ENCODE measurements around the gene WWOX.

Gene WWOX

DNA sequence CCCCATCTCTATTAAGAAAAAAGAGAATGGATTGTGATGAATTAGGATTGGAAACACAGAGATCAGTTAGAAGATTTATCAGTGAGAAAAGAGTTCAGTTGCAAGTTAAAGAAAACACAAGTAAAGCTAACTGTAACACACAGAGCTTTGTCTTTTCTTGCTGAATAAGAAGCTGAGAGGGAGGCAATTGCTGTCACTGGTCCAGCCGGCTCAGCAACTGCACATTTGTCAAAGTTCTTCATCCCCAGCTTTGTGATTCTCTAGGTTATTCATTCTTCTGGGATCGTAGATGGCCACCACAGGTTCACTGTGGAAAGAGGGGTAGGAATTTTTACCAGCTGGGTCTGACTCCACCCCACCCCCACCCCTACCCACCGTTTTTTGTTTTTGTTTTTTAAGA is 615.7 kb downstream of the WWOX start:
- DNase-seq = no peak

DNA sequence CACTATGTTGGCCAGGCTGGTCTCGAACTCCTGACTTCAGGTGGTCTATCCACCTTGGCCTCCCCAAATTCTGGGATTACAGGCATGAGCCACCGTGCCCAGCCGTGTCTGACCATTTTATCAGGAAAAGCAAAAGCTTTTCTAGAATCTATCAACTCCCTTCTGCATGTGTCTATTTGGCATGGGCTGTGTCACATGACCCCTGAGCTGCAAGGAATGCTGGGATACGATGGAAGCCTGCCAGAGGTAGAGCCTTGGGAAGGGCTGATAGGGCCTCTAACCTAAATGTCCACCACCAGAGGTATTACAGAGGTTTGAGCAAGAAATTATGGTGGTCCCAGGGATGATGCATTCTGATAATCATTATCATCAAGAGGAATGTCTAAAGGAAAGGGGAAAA is 616.2 kb downstream of the WWOX start:
- DNase-seq = no peak

DNA sequence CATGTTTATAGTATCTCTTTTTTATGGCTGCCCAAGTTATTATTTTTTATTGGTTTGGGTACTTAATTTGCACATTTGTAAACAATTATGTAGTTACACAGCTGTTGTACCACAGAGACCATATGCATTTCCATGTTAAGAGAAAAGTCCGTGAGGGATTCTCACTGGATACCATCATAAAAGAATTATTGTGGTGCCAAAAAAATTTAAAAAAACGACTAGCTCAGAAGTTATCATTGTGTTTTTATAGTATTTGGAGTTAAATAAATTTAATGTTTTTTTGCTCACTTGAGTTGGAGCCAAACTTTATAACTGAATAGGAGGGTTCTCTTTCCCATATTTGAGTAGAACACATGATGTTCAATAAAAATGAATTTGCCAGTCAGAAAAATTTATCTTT is 618.7 kb downstream of the WWOX start:
- DNase-seq = no peak

DNA sequence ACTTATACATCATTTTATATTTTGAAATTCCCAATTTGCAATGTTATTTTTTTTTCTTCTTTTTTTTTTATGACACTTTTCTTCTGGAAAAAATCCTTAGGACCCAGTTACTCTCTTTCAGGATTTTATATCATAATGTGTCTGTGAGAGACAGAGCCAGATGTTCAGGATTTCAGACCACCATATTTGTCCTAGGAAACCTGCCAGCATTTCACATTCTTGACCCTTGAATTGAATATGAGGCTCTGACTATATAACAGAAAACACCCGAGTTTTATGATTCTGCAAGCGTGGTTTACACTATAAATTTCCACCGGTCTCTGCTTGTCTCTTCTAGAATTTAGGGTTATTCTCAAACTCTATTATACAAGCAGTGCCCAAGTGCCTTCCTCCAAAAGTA is 621.0 kb downstream of the WWOX start:
- DNase-seq = no peak

DNA sequence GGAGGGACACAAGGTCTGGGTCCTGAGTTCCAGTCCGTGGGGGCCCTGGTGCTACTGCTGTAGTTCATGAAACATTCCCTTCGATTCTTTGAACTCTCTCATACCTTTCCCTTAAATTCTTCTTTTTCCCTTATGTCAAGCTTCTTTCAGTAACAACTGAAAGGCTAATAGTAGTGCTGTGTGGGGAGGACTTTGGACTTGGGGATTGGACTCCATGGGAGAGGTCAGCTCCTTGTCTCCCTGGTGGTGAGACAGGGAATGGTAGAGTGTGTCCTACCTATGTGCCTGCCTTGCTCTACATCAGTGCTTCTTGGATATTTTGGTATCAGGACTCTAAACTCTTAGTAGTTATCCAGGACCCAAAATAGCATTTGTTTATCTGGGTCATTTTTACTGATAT is 628.1 kb downstream of the WWOX start:
- no peak for DNase-seq

DNA sequence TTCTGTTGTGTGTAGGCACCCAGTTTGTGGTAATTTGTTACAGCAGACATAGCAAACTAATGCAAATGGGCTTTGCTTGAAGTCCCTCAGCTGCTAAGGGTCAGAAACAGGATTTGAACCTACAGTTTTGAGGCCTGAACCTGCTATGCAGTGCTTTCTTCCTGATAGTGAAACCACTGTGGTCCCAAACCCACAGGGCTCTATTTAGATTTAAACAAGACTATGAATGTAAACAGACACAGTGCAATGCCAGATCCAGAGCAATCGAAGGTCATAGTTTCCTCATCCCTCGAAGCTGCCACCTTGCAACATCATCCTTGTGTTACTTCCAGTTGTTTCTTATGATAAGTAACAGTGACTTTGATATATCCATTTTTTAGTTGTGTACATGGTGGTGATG is 630.2 kb downstream of the WWOX start:
- no peak for DNase-seq

DNA sequence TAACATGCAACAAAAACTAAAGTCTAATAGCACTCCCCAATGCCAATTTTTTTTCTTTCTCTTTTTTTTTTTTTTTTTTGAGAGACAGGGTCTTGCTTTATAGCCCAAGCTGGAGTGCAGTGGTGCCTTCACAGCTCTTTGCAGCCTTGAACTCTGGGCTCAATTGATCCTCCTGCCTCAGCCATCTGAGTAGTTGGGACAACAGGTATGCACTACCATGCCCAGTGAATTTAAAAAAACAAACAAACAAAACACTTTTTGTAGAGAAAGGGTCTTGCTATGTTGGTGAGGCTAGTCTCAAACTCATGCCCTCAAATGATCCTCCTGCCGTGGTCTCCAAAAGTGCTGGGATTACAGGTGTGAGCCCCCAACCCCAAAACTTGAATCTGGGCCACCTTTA is 632.3 kb downstream of the WWOX start:
- DNase-seq = no peak

DNA sequence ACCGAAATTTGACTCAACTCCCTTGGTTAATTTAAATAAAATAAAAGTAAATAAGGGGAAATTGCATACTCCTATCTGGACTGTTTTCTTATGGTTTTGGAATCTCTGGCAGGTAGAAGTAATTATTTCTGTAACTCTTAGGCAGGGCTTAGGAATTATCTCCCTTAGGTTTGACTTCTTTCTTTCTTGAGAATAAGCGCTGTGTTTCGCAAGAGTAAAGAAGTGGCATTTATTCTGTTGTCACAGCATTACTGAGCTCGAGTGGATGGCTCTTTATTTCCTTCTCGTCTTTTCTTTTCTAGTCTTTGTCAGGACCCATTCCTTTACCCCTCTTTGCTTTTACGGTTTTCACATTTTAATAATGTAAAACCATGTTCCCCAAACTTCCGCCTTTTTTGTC is 633.2 kb downstream of the WWOX start:
- no peak for DNase-seq

DNA sequence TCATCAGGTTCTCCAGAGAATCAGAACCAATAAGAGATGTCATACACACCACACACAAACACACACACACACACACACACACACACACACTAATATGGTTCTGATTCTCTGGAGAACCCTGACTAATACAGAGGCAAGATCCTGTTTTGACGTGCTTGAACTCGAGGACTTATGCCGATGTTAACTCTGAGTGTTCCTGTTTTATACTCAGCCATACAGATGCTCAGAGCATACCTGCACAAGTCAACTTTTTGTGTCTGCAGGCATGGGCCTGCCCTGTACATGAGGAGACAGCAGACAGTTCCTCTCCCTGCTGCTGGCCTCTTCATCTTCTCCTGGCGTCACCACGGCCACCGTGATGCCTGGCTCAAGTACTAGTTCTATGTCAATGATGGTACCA is 635.9 kb downstream of the WWOX start:
- no peak for DNase-seq

DNA sequence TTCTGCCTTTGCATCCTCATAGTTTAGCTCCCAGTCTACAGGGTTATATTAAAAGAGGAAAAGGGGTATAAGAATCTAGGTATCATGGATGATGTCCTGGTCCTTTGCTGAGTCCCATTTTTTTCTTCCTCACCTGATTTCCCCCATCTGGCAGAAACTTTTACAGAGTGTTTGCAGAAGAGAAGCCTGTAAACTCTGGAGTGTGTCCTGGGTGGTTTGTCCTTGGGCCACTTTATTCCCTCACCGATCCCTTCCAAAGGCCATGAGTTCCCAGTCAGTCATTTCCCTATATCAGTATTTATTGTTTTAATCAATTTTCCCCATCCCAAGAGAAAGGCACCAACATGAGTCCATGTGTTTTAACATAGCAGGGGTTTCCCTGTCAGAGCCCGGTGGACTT is 638.2 kb downstream of the WWOX start:
- DNase-seq = no peak

DNA sequence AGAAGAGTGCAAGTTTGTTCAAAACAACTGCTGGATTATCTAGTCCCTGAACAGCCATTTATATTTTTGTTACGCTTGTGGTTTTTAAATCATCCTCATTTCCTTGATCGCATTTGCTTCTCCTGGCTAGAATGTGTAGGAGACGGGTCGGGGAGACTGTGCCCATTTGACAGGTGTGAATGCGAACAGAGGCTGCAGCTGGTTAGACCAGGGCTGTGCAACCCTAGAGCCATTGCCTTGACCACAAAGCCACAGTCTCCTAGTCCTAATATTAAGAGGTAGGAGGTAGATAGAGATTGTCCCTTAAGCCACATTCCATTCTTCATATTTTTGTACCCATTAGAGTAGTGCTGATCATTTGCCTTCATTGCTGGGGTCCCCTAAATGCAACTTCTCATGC is 639.1 kb downstream of the WWOX start:
- no peak for DNase-seq

DNA sequence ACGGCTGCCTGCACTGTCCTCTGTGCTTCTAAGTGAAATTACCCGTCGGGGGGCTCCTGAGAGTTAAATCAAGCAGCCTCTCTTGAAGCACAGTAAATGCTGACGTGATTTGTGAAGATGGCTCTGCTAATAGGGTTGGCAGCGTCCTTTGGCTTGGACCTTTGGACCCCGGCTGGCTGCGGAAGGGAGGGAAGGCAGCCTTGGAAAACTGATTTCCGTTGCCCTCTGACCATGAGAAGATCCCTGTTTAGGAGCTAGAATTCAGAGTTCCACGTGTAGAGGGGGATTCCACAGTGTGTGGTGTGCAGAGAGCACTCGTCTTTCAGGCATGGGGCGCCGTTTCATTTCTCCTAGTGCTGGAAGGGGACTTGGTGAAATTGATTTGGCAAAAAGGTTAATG is 640.8 kb downstream of the WWOX start:
- DNase-seq = no peak

DNA sequence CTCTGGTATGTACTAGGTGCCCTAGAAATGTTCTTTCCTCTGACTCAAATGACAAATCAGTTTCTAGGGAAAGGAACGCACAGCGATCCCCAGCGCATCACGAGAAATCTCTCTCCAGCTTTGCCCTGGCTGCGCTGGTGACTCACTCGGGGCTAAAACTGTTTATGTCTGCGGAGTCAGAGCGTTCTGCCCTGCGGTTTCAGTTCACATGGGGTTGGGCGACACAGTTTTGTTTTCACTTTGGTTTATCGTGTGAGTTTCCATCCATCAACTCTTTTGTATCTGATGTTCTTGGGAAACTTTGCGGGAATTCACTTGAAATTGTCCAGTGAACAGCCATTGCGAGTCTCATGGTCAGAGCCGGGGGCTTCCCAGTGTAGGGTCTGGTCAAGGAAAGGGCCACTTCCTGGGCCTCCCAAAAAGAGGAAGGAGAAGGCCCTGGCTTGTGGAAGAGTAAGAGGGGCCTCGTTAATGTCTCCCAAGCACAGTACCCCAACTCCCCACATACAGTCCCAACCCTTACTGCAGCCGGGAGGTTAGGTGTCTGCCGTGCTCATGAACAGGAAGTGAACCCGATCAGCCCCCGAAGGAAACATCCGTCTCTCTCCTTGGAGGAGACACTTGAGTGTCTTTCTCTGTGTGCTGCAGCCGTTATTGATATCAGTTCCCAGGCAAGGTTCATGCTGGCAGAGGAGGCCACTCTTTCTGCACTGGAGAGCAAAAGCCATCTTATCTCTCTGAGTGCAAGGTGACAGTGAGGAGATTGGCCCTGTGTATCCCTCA is 643.2 kb downstream of the WWOX start:
- peak; percentile 91 for DNase-seq

DNA sequence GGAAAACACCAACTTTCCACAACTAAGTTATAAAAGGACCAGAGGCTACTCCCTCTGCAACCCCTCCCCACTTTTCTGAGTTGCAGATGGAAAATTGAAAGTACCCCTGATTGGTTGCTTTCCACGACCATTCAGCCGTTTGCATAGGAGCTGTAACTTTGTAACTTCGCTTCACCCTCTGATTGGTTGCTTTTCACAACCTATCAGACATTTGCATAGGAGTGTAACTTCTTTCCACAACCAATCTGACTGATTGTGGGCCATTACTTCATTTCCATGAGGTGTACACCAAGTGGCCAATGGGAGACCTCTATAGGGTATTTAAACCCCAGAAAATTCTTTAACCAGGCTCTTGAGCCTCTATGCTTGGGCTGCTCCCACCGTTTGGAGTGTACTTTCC is 644.1 kb downstream of the WWOX start:
- peak; percentile 14 for DNase-seq

DNA sequence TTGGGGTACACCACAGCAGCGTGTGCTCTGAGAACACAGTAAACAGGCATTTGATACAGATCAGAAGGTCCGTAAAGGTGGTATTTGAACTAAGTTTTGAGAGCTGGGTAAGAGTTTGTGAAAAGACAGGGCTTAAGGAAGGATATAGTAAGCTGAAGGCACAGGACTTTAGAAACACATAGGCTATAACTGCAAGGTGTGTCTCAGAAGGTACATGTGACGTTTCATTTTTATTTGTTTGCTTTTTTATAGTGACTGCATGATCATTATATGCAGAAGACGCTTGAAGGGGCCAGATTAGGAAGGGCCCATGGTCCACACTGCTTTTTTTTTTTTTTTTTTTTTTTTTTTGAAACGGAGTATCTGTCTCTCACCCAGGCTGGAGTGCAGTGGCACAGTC is 644.6 kb downstream of the WWOX start:
- DNase-seq = no peak

DNA sequence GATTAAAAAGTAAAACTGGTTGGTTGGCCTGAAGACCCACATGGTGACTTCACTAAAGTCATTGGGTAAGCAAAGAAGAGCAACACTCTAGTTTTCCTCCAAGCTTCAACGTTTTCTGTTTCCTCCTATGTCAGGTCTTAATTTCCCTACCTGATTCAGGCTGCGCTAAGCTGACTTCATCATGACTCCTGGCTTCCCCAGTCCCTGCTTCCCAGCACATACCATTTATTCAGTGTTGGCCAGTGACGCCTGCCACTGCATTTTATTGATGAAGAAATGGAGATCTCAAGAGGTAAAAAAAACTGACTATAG is 645.3 kb downstream of the WWOX start:
- no peak for DNase-seq

DNA sequence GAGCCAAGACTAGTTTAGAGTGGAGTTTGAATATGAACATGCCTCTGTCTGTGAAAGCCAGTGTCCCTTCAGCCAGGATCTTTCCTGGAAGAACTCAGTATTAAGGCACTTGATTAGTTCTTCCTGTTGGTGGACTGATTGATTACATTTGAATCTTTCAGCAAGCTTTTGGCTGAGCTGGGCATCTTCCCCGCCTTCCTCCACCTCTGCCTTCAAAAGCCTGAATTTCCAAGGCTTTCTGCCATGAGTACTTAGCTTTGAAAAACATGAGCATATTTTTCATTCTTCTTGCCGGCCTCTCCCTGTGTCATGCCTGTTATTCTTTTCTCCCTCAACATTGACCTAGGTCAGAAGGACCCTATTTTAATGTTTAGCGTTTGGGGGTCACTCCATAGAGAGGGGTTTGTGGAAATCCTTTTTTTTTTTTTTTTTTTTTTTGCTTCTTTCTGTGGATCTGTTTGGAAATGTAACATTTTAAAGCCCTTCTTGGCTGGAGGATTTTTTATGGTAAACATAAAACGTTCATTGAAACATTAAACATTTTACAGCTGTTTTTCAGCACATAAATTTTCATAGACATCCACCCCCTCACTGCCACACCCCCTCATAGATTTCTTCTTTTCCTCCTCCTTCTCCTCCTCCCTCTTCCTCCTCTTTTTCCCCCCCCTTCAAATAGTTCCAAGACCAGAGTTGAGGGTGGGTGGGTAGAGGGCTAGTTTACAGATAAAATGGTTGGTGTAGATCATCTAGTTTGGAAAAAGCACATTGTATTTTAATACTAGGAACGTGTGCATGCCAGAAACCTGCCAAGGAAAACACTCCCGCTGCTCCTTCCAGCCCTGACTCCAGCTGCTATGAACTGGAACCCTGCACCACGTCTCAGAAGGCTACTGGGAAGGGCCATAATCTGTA is 645.9 kb downstream of the WWOX start:
- no peak for DNase-seq

DNA sequence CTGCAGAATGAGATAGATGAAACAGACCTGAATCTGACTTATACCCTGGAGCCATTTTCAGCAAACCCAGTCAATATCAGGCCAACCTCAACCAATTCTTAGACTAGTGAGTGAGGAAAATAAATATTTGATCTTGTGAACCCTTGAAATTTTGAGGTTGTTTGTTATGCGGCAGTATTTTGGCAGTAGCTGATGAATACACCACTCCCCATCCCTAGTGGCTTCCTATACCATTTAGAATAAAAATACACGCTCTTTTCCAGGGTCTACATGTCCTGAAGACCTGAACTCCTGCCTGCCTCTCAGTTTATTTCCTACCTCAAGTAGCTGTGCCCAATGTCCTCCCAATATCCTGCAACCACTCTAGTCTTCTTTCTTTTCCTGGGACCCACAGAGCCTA is 647.3 kb downstream of the WWOX start:
- DNase-seq = no peak

DNA sequence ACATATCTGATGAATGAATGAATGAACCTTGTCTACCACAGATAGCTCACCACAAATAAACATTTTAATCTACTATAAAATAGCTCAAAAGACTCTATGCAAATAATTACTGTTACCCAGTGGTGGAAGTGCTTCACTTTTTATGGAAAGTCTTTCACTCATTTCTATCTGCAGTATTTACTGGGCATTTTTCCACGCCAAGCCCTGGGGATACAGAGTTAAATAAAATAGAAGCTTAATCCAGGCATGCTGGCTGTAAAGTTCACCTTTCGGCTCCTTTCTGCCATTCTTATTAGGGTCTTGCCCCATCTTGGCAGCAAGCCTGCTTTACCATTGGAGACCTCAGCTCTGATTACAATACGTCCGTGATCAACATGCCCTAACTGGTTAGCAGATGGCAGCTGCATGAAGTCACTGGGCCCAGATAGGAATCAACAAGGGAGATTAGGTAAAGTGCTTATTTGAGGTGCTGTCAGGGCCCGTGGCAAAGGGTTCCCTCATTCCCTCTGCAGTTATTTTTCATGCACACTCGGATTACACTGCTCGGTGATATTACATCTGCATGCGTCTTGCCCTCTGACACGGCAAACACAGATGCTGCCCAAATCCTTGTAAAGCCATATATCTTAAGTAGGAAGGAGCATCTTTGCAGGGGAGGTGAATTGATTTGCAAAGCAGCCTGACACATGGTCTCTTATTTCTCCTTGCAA is 648.9 kb downstream of the WWOX start:
- no peak for DNase-seq

DNA sequence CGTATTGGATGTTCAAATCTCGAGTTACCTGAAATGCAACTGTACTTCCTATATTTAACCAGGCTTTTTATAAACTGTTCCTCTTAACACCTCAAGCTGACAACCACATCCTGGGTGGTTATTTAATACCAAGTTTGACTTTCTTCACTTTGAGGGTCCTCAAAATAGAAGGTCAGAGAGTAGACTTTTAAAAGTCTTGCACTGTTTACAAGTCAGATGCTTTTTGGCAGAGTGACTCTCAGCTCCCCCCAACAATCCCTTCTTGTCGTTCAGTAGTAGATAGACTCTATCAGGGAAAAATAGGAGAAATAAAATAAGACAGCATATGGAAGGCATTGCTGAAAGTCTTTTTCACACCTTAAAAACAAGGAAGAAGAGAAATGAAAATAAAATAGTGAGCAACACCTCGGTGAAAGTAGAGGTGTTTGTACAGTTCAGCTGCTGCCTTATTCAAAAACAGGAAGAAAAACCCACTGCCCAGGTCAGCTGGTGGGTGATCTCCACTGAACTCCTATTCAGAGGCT is 650.4 kb downstream of the WWOX start:
- DNase-seq = no peak

DNA sequence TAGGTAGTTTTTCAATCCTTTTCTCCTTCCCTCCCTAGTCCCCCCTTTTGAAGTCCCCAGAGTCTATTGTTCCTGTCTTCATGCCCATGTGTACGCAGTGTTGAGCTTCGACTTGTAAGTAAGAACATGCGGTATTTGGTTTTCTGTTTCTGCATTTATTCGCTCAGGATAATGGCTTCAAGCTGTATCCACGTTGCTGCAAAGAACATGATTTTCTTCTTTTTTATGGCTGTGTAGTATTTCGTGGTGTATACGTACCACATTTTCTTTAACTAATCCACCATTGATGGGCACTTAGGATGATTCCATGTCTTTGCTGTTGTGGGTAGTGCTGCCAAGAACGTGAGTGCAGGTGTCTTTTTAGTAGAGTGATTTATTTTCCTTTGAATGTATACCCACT is 651.2 kb downstream of the WWOX start:
- DNase-seq = no peak

DNA sequence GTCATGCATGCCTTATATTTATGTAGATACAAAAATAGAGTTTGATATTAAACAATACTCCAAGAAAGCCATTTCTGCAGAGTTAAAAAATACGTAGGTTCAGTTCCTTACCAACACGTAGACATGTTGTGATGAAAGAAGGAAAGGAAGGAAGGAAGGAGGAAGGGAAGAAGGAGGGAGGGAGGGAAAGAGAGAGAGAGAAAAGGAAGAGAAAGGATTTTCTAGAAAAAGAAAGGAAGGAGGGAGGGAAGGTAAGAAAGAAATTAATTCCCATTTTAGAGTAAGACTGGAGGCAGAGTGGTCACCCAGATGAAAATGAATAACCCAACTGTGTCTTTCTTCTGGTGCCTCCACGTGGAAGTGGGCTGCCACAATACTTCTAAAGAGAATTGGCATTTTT is 652.1 kb downstream of the WWOX start:
- no peak for DNase-seq

DNA sequence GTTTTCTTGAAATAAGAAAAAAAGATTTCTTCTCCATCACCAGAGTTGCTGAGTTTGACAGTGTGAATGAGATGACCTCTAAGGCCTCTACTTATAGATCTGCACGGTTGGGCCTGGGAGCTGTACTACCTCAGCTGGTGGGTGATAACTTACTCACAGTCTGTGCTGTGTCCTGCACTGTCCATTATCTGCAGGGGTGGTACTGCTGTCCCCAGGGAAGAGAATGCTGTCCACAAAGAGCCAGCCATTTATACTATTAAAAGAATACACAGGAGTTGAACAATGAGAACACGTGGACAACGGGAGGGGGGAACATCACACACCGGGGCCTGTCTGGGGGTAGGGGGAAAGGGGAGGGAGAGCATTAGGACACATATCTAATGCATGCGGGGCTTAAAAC is 655.3 kb downstream of the WWOX start:
- no peak for DNase-seq

Measured in activated CD4-positive, alpha-beta T cell treated with anti-CD3 and anti-CD28 coated beads, Interleukin-2, Interleukin-6, amounts not matched to agents 100 ng/mL and 50 ng/mL, durations not matched to agents 16 hours and 8 hours (primary cell).